Measurements from ENCODE around the gene UPB1.
"Not testable (repeated sequence)": the region's sequence is repeated elsewhere in the genome, so short reads cannot be mapped to it uniquely, and the experiment has no call there.

UPB1 gene

DNA sequence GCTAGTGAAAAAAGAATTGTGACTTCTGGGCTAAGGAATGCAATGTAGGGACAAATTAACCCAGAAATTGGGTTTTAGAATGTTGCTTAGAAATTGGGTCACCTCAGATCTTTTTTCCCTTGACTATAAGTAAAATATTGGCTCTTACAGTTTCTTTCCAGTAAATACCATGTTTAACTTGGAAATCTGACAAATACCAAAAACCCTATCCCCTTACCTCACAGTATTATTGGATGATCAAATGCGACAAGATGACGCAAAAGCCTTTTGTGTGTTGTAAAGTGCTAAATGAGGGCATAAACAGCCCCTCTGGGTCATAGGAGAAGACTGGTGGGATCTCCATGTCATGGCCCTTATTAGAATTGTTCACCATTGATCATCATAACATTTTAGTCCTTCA lies 6.1 kb upstream of the UPB1 start:
- Histone ChIP-seq H3K9me3 (ENCODE audit: control insufficient read depth, insufficient read depth, low read length) (no peaks in the 10 kb centered on the region), H3K79me2 (ENCODE audit: control insufficient read depth, low read length) (no peaks in the 10 kb centered on the region), H3K36me3 (ENCODE audit: control insufficient read depth, low read length) (no peaks in the 10 kb centered on the region), H3K4me3 (ENCODE audit: low read length) (no peak overlapping the region), H3K4me2 (ENCODE audit: low read length) (no peak overlapping the region), H4K20me1 (ENCODE audit: control insufficient read depth, insufficient read depth, low read depth, low read length) (no peaks in the 10 kb centered on the region), H3K4me1 (ENCODE audit: control insufficient read depth, low read length) (peaks cover 7% of the 10 kb centered on the region; the same call in 1 of the 2 replicates), H3K9me2 (replicated peaks; ENCODE audit: control insufficient read depth, low read length) (no peaks in the 10 kb centered on the region), H3F3A (ENCODE audit: control insufficient read depth, insufficient read depth) (no peaks in the 10 kb centered on the region), H3K27me3 (ENCODE audit: control insufficient read depth, low read length) (peaks cover 4% of the 10 kb centered on the region), H3K27ac (ENCODE audit: low read depth, low read length) (no peak overlapping the region)
- TF ChIP-seq CTCF (IDR thresholded peaks at IDR 0.05; ENCODE audit: low read depth, low read length, poor library complexity, severe bottlenecking) = no peak
- no peak for TF ChIP-seq EZH2phosphoT487 (IDR thresholded peaks at IDR 0.05; ENCODE audit: borderline replicate concordance, low read length)

DNA sequence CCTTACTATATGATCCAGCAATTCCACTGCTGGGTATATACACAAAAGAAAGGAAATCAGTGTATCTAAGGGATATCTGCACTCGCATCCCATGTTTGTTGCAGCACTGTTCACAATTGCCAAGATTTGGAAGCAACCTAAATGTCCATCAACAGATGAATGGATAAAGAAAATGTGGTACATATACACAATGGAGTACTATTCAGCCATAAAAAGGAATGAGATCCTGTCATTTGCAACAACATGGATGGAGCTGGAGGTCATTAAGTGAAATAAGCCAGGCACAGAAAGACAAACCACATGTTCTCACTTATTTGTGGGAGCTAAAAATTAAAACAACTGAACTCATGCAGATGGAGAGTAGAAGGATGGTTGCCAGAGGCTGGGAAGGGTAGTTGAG lies 5.7 kb upstream of the UPB1 start:
- not testable (repeated sequence) for H3K9me2 ChIP-seq (replicated peaks; ENCODE audit: control insufficient read depth, low read length); H3K4me2 ChIP-seq (ENCODE audit: low read length); H3K4me3 ChIP-seq (ENCODE audit: low read length); H3K4me1 ChIP-seq (ENCODE audit: control insufficient read depth, low read length); H3K9me3 ChIP-seq (ENCODE audit: control insufficient read depth, insufficient read depth, low read length); H3K79me2 ChIP-seq (ENCODE audit: control insufficient read depth, low read length); H3K36me3 ChIP-seq (ENCODE audit: control insufficient read depth, low read length); H4K20me1 ChIP-seq (ENCODE audit: control insufficient read depth, insufficient read depth, low read depth, low read length); H3K27ac ChIP-seq (ENCODE audit: low read depth, low read length); H3K27me3 ChIP-seq (ENCODE audit: control insufficient read depth, low read length); H3F3A ChIP-seq (ENCODE audit: control insufficient read depth, insufficient read depth)

GRCh38 chr22:24492391-24492790 lies 2.7 kb upstream of the UPB1 start:
- H3K36me3 ChIP-seq (ENCODE audit: control insufficient read depth, low read length) = no peaks in the 10 kb centered on the region
- H3K27ac ChIP-seq (ENCODE audit: low read depth, low read length) = no peak overlapping the region
- no peak overlapping the region for H3K4me2 ChIP-seq (ENCODE audit: low read length)
- H4K20me1 ChIP-seq (ENCODE audit: control insufficient read depth, insufficient read depth, low read depth, low read length) = no peaks in the 10 kb centered on the region
- H3K9me2 ChIP-seq (replicated peaks; ENCODE audit: control insufficient read depth, low read length) = no peaks in the 10 kb centered on the region
- TF ChIP-seq EZH2phosphoT487 (IDR thresholded peaks at IDR 0.05; ENCODE audit: borderline replicate concordance, low read length) (no peak), CTCF (IDR thresholded peaks at IDR 0.05; ENCODE audit: low read depth, low read length, poor library complexity, severe bottlenecking) (no peak)
- H3K4me3 ChIP-seq (ENCODE audit: low read length) = no peak overlapping the region
- peaks cover 4% of the 10 kb centered on the region for H3K27me3 ChIP-seq (ENCODE audit: control insufficient read depth, low read length)
- H3K79me2 ChIP-seq (ENCODE audit: control insufficient read depth, low read length) = no peaks in the 10 kb centered on the region
- no peaks in the 10 kb centered on the region for H3K9me3 ChIP-seq (ENCODE audit: control insufficient read depth, insufficient read depth, low read length)
- H3F3A ChIP-seq (ENCODE audit: control insufficient read depth, insufficient read depth) = no peaks in the 10 kb centered on the region
- H3K4me1 ChIP-seq (ENCODE audit: control insufficient read depth, low read length) = no peaks in the 10 kb centered on the region

- no peak overlapping the region for H3K27ac ChIP-seq (ENCODE audit: low read depth, low read length)
- no peak for TF ChIP-seq EZH2phosphoT487 (IDR thresholded peaks at IDR 0.05; ENCODE audit: borderline replicate concordance, low read length)
- no peak for TF ChIP-seq CTCF (IDR thresholded peaks at IDR 0.05; ENCODE audit: low read depth, low read length, poor library complexity, severe bottlenecking)
- H3K4me2 ChIP-seq (ENCODE audit: low read length) = no peak overlapping the region
- peaks cover 4% of the 10 kb centered on the region for H3K27me3 ChIP-seq (ENCODE audit: control insufficient read depth, low read length)
- H3K79me2 ChIP-seq (ENCODE audit: control insufficient read depth, low read length) = no peaks in the 10 kb centered on the region
- H3K9me3 ChIP-seq (ENCODE audit: control insufficient read depth, insufficient read depth, low read length) = no peaks in the 10 kb centered on the region
- H3K36me3 ChIP-seq (ENCODE audit: control insufficient read depth, low read length) = no peaks in the 10 kb centered on the region
- no peaks in the 10 kb centered on the region for H3K4me1 ChIP-seq (ENCODE audit: control insufficient read depth, low read length)
- H3K4me3 ChIP-seq (ENCODE audit: low read length) = no peak overlapping the region
- no peaks in the 10 kb centered on the region for H3F3A ChIP-seq (ENCODE audit: control insufficient read depth, insufficient read depth)
- H4K20me1 ChIP-seq (ENCODE audit: control insufficient read depth, insufficient read depth, low read depth, low read length) = no peaks in the 10 kb centered on the region
- H3K9me2 ChIP-seq (replicated peaks; ENCODE audit: control insufficient read depth, low read length) = no peaks in the 10 kb centered on the region
These were observed 985 bp upstream of the UPB1 start for GRCh38 chr22:24494167-24494527.

Measured in DOHH2 (cell line).